ENCODE data around the gene INAFM2.

Gene INAFM2

DNA sequence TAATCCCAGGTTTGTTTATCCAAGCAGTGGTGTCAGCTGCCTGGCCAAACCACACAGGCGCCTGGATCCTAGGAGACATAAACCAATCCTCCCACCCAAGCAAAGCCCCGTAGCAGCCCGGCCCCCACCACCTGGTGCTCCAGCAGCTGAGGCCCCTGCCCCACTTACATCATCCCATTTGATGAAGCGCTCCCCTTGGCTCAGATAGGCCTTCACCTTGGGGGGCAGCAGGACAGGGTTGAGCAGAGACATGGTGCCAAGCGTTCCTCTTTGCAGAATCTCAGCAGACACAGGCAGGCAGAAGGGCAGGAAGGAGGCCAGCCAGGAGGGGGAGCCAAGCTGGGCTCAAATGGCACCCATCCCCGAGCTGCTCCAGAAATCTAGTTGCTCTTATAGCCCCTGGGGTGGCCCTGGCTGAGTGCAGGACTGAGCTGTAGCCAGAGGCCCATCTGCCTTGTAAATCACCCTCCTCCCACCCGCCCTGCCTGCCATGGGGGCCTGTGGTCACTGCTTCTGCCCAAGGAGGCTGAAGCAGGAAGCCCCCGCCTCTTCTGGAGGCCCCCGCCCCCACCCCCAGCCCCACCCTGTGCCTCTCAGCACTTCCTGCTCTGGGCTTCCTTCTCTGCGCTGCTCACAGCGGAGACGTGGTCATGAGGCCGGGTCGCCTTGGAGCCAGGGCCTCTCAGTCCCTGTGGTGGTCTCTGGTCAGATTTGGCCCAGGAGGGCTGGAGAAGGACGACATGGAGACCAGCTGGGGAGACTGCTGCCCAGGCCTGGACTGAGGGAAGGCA lies 15.9 kb upstream of the INAFM2 start, which contains the start of gene PLCB2:
TSS of gene PLCB2 (minus strand) at position 515 of the 791 bp plus-strand sequence. CDS start at position 252, 263 bp downstream.
- peak; percentile 71 for DNase-seq

DNA sequence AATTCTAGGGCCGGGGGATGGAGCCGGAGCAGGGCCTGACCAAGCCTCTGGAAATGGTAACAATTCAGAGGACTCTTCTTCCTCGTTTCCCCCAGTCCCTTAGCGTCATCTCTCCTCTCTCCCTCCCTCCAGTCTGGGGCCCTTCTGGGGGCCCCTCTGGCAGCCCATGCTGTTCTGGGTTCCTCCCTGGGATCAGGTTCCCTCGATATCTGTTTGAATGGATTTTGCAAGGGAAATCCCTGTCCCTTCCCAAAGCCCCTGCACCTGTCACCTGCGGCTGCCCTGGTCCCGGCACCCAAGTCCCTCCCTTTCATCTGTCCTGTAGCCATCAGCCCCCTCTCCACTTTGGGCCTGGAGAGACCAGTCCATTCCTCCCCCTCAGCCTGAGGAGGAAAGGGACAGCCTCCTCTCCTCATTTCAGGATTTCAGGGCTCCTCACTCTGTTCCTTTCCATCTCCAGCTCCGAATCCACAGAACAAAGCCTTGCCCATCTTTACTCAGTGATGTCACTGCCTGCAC lies 14.1 kb upstream of the INAFM2 start:
- no peak for DNase-seq

DNA sequence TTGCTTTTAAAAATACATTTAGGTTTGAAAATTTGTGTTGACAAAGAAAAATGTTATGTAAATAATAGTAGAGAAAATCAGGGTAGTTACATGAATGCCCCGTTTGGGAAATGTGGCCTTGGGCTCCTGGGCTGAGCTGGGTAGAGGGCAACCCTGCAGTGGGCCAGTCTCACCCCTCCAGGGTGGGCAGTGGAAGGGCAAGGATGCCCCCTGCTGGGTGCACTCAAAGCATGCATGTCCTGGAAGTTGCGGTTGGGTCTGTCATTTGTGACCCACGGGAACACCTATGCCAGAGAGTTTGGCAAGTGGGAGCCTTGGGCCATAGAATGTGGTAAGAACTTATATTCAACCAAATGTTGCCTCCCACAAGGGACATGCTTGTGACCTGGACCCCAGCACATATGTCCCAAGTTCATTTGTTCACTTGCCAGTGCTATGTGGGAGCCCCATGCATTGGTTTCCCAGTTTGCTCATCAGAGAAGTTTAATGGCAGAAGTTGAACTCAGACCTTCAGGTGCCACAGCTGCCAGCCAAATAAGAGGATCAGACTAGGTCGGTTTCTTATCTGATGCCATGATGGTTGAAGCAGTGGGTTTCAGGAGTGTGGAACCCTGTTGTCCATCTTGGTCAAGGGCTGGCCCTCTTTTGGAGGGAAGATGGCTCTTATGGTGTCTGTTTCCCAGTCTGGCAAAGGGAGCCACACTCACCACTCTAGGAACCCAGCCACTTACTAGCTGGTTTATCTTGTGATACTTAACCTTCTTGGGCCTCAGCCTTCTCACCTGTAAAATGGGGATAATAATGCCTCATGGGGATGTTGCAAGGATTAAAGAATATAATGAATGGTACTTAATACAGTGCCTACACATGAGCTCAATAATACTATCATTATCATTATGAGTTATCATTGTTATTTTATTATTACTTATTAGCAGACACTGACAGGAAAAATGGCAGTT lies 13.2 kb upstream of the INAFM2 start:
- DNase-seq = peak; percentile 47 to 64

DNA sequence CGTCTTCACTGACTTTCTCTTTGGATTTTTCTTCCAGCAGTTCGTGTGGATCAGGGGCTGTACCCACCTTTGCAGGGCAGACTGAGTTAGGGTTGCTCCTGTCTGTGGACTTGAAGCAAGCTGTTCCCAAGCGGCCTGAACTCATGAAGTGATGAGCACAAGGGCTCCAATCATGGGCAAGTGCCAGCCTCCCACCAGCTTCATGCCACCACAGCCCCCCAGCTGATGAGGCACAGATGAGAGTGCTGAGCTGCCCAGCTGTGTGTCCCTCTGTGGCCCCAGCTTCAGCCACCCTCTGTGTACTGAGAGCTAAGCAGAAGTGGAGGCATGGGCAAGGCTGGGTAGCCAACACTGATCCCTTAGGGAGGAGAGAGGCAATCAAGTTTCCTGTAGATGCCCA lies 12.5 kb upstream of the INAFM2 start:
- DNase-seq = no peak

GRCh38 chr15:40312370-40313158 lies 10.9 kb upstream of the INAFM2 start:
- no peak for DNase-seq

GRCh38 chr15:40313531-40314398 lies 9.7 kb upstream of the INAFM2 start:
- DNase-seq = peak; percentile 40 to 60

DNA sequence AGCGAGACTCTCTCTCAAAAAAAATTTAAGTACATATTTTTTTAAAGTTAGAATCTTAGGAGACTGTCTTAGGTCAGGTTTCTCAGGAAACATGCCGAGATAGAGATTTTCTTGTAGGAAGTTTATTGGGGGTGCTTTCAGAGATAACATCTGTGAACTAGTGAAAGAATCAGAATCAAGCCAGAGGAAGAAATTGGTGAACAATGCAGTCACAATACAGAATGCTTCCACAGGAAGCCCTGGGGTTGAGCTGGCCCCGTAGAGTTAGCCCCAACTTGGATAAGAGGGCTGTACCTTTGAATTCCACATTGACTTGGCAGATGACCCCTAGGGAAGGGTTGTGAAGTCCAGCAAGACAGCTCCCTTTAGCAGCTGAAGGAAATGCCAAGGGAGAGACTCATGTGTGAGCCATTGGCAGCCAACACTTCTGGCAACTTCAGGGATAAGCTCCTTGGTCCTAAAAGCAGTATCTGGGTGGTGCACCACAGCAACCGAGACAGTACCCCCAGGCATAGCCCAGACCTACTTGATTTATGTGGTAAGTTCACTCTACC lies 8.7 kb upstream of the INAFM2 start:
- no peak for DNase-seq

- no peak for DNase-seq
These were observed 6.6 kb upstream of the INAFM2 start for GRCh38 chr15:40316931-40317330.

DNA sequence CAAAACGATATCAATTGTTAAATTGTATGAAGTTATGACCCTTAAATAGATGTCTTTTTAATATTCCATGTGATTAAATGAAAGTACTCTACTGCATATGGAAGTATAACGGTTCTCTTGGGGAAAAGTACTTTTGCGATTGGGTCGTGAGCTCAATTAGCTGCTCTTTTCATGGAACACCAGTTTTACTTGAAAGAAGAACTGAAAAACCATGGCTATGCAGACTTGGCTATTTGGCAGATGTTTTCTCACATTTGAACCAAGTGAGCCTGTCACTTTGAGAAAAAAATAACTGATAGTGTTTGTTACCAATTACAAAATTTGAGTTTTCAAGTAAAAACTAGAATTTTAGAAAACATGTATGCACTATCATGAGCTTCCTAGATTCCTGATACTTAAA lies 5.9 kb upstream of the INAFM2 start:
- no peak for DNase-seq

GRCh38 chr15:40320409-40320808 lies 3.1 kb upstream of the INAFM2 start:
- no peak for DNase-seq

- DNase-seq = peak; percentile 59 to 86
These were observed 2.5 kb upstream of the INAFM2 start for GRCh38 chr15:40320931-40321371.

GRCh38 chr15:40322531-40323238 lies 807 bp upstream of the INAFM2 start:
- no peak for DNase-seq

GRCh38 chr15:40323953-40324937 lies 753 bp downstream of the INAFM2 start:
- no peak for DNase-seq

GRCh38 chr15:40325188-40325587 lies 1.7 kb downstream of the INAFM2 start:
- no peak for DNase-seq

DNA sequence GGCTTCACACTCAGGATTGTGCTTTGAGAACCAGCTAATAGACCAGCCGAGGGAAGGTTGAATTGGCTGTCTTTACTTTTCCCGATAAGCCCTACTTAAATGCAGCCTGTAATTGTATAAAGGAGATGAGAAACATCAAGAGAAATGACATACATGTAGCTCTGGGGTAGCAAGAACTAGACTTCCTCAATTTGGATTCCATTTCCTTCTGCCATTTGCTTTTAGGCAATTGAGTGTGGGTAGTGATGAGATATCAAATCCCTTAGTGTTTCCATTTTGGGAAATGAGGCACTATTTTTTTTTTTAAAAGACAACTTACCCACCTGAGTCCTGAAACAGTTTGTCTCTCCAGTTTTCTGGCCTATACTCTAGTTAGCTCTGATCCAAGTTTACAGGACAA lies 2.2 kb downstream of the INAFM2 start:
- DNase-seq = peak; percentile 62 to 71

DNA sequence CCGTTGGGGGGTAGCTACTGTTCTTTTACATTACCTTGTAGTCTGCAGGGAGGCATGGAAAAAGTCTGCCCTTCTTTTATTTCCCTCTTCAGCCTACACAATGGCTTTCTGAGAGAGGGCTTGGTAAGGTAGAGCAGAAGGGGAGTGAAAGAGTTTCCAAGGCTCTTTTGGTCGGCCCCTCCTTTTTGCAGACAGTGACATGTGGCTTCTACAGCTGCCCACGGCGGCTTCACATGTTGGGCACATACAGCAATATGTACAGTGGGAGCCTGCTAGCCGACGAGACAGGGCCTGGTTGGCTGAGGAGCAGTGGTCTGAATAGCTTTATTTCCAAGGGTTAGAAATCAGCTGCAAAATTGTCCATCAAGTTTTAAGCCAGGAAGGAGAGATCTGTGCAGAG lies 4.0 kb downstream of the INAFM2 start:
- DNase-seq = no peak

GRCh38 chr15:40328176-40328575 lies 4.7 kb downstream of the INAFM2 start:
- no peak for DNase-seq

DNA sequence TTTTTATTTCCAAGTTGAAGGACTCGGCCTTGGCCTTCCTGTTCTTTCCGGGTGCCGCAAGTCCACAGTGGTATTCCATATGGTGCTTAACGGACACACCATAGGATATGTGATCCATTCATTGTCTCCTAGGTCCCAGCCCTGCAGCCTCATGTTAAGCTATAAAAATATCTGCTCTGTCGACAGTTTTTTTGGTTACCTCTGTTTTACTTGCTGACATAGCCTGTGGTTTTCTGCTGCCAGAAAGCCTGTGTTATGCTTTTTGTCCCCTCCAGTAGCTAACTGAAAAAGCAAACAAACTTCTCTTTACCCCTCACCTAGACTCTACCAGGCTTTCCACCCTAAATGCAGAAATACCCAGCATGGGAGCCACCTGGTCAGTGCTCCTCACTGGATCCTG lies 5.3 kb downstream of the INAFM2 start:
- no peak for DNase-seq

GRCh38 chr15:40329804-40330203 lies 6.3 kb downstream of the INAFM2 start:
- no peak for DNase-seq

Data from inflammatory macrophage treated with lipopolysaccharide for 1 hour (primary cell).